T follicular helper cell (primary cell): ENCODE data around the gene THSD8.

Source experiments
- DNase-seq: peaks from one replicate; pipeline ENCODE4 v3.0.0-alpha.2; 2020; ENCODE audit warnings: low read depth

The THSD8 gene

GRCh38 chr19:12779162-12779993 is 22.5 kb upstream of the THSD8 start:
- DNase-seq: no peak

- DNase-seq: no peak
Observed at GRCh38 chr19:12782174-12782423, 19.8 kb upstream of the THSD8 start.

- peak; percentile 97 for DNase-seq
Observed at GRCh38 chr19:12782424-12783290, 19.2 kb upstream of the THSD8 start.

GRCh38 chr19:12783291-12783848 is 18.5 kb upstream of the THSD8 start:
- DNase-seq: no peak

GRCh38 chr19:12783849-12784393 is 17.9 kb upstream of the THSD8 start:
- no peak for DNase-seq

GRCh38 chr19:12784394-12784870 is 17.4 kb upstream of the THSD8 start:
- DNase-seq: no peak

GRCh38 chr19:12784871-12785430 is 16.9 kb upstream of the THSD8 start:
- DNase-seq: no peak

- DNase-seq: no peak
Observed at GRCh38 chr19:12785431-12786031, 16.3 kb upstream of the THSD8 start.

GRCh38 chr19:12786141-12786870 is 15.6 kb upstream of the THSD8 start:
- DNase-seq: no peak

- no peak for DNase-seq
Observed at GRCh38 chr19:12786952-12787351, 14.9 kb upstream of the THSD8 start.

GRCh38 chr19:12787458-12787857 is 14.4 kb upstream of the THSD8 start:
- no peak for DNase-seq

- DNase-seq: no peak
Observed at GRCh38 chr19:12788042-12788681, 13.7 kb upstream of the THSD8 start.

- no peak for DNase-seq
Observed at GRCh38 chr19:12788682-12789097, 13.2 kb upstream of the THSD8 start.

GRCh38 chr19:12789098-12789903 is 12.6 kb upstream of the THSD8 start:
- DNase-seq: no peak

GRCh38 chr19:12789904-12790619 is 11.8 kb upstream of the THSD8 start:
- peak; percentile 82 for DNase-seq

GRCh38 chr19:12790628-12791344 is 11.1 kb upstream of the THSD8 start:
- DNase-seq: no peak

- DNase-seq: peak; percentile 96
Observed at GRCh38 chr19:12791345-12792050, 10.4 kb upstream of the THSD8 start, which contains the start of gene JUNB. Gene JUNB (plus strand): TSS chr19:12791486. CDS start chr19:12791772, 286 bp downstream.
